Choroid plexus epithelial cell (primary cell): ENCODE results near the gene ACTR3.

ENCODE experiments used
- DNase-seq: peaks from one replicate; pipeline ENCODE4 v3.0.0-alpha.2; 2010; ENCODE audit warnings: low read depth
- H3K4me3 ChIP-seq: 2 replicates; pipeline ENCODE4 v1.5.1; 2011; ENCODE audit warnings: low read depth, mild to moderate bottlenecking, control low read depth, low read length, moderate library complexity
- CTCF ChIP-seq: conservative IDR thresholded peaks from 2 replicates; pipeline ENCODE4 v1.5.1; 2011; ENCODE audit warnings: low read depth, mild to moderate bottlenecking, control low read depth, inconsistent platforms, low read length, moderate library complexity

Gene ACTR3

GRCh38 chr2:114011713-114012112, 121.8 kb downstream of the ACTR3 start:
- TF ChIP-seq CTCF = no peak
- H3K4me3 ChIP-seq = no peak overlapping the region
- no peak for DNase-seq
